Erythroblast (primary cell): ENCODE data around the gene EFNB2.

Source experiments
- GATA1 ChIP-seq: IDR thresholded peaks from 2 replicates; pipeline ENCODE4 v1.6.1; 2011; ENCODE audit warnings: low read depth, mild to moderate bottlenecking, control low read depth, low read length, moderate library complexity
- POLR2A ChIP-seq: IDR thresholded peaks from 2 replicates; pipeline ENCODE4 v1.6.1; 2011; ENCODE audit warnings: mild to moderate bottlenecking, low read length

GRCh38 chr13:106497079-106497478, 38.4 kb downstream of the EFNB2 start:
- no peak for TF ChIP-seq POLR2A
- TF ChIP-seq GATA1, result no peak
